Measurements from ENCODE around the gene EHD1.

- TF ChIP-seq, protein P1, sequence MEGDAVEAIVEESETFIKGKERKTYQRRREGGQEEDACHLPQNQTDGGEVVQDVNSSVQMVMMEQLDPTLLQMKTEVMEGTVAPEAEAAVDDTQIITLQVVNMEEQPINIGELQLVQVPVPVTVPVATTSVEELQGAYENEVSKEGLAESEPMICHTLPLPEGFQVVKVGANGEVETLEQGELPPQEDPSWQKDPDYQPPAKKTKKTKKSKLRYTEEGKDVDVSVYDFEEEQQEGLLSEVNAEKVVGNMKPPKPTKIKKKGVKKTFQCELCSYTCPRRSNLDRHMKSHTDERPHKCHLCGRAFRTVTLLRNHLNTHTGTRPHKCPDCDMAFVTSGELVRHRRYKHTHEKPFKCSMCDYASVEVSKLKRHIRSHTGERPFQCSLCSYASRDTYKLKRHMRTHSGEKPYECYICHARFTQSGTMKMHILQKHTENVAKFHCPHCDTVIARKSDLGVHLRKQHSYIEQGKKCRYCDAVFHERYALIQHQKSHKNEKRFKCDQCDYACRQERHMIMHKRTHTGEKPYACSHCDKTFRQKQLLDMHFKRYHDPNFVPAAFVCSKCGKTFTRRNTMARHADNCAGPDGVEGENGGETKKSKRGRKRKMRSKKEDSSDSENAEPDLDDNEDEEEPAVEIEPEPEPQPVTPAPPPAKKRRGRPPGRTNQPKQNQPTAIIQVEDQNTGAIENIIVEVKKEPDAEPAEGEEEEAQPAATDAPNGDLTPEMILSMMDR (IDR thresholded peaks at IDR 0.05), result no peak
- TF ChIP-seq POLR2A (IDR thresholded peaks at IDR 0.05), result no peak
These were observed 8.1 kb downstream of the EHD1 start for GRCh38 chr11:64870176-64870892.

Measured in body of pancreas (tissue), 4 donors.